NCI-H82 (cell line): Measurements from ENCODE around the gene COPZ2.
"Not testable (repeated sequence)": the region's sequence is repeated elsewhere in the genome, so short reads cannot be mapped to it uniquely, and the experiment has no call there.

Source experiments
- DNase-seq: peaks from one replicate; lab custom pipeline; 2025; lab: John Stamatoyannopoulos, UW

Gene COPZ2

GRCh38 chr17:48030531-48030930 lies 7.1 kb downstream of the COPZ2 start:
- DNase-seq, result no peak

GRCh38 chr17:48028736-48029135 lies 8.9 kb downstream of the COPZ2 start:
- DNase-seq, result no peak

- no peak for DNase-seq
Observed at GRCh38 chr17:48027322-48027981, 10.1 kb downstream of the COPZ2 start.

GRCh38 chr17:48026502-48027321 lies 10.9 kb downstream of the COPZ2 start:
- DNase-seq, result peak; percentile 95

GRCh38 chr17:48025904-48026501 lies 11.6 kb downstream of the COPZ2 start:
- peak; percentile 64 for DNase-seq

- peak; percentile 99 for DNase-seq
Observed at GRCh38 chr17:48025040-48025903, 12.3 kb downstream of the COPZ2 start.

- peak; percentile 53 for DNase-seq
Observed at GRCh38 chr17:48024149-48025039, 13.2 kb downstream of the COPZ2 start.

- peak; percentile 87 for DNase-seq
Observed at GRCh38 chr17:48023400-48024148, 14.0 kb downstream of the COPZ2 start.

- DNase-seq, result no peak
Observed at GRCh38 chr17:48022901-48023300, 14.7 kb downstream of the COPZ2 start.

- no peak for DNase-seq
Observed at GRCh38 chr17:48021934-48022333, 15.7 kb downstream of the COPZ2 start.

GRCh38 chr17:48017817-48018158 lies 19.8 kb downstream of the COPZ2 start:
- not testable (repeated sequence) for DNase-seq

GRCh38 chr17:48016112-48016511 lies 21.5 kb downstream of the COPZ2 start:
- peak; percentile 96 for DNase-seq

- DNase-seq, result peak; percentile 86
Observed at GRCh38 chr17:48014595-48015111, 22.9 kb downstream of the COPZ2 start.

GRCh38 chr17:48013876-48014594 lies 23.6 kb downstream of the COPZ2 start:
- peak; percentile 87 for DNase-seq

- DNase-seq, result no peak
Observed at GRCh38 chr17:48012654-48013053, 24.9 kb downstream of the COPZ2 start.

GRCh38 chr17:48012151-48012520 lies 25.5 kb downstream of the COPZ2 start:
- peak; percentile 99 for DNase-seq

- peak; percentile 88 for DNase-seq
Observed at GRCh38 chr17:48011405-48012150, 26.0 kb downstream of the COPZ2 start.

- DNase-seq, result no peak
Observed at GRCh38 chr17:48010193-48010592, 27.4 kb downstream of the COPZ2 start.
